CD4-positive, alpha-beta T cell (primary cell): ENCODE results near the gene NPAS3. TPM values are rescaled to one million over a fixed set of nuclear protein-coding genes. Genes with fewer than 3 reads are reported as not detected.

Experiments
- ATAC-seq: fragments of 200-7000 bp; cut with Tn5 transposase; one replicate; pipeline ENCODE4 v1.10.0; 2022; ENCODE audit warnings: mild to moderate bottlenecking; ENCODE audit not compliant: poor library complexity
- CTCF ChIA-PET: fragments of 350-600 bp; sonication (Branson Sonifier 250); formaldehyde crosslinking; loops from one replicate; lab custom pipeline; 2021; ENCODE audit warnings: antibody characterized with exemption, inconsistent platforms; lab: Charles Lee
- POLR2A ChIA-PET: fragments of 350-600 bp; sonication (Branson Sonifier 250); formaldehyde crosslinking; loops from one replicate; lab custom pipeline; 2021; ENCODE audit warnings: antibody characterized with exemption, inconsistent platforms; lab: Charles Lee
- DNase-seq, 14 experiments: peaks; one replicate each; pipeline ENCODE4 v3.0.0-alpha.2; 2013 to 2020; ENCODE audit warnings: mixed read lengths in 2 of 14
- H3K27ac ChIP-seq, 2 donors: one replicate each; pipeline versions ENCODE4 v1.5.1 to v1.7.0; 2013; ENCODE audit warnings: low read length in 2 of 2, low read depth in 1 of 2, mild to moderate bottlenecking in 1 of 2
- H3K27me3 ChIP-seq, 2 experiments: 1 replicate in 1 of 2; 2 replicates in 1 of 2; pipeline versions ENCODE4 v1.6.1 to v1.7.0; 2013; ENCODE audit warnings: low read length in 2 of 2, control low read depth in 1 of 2, mild to moderate bottlenecking in 1 of 2, moderate library complexity in 1 of 2; ENCODE audit not compliant: insufficient read depth in 2 of 2, control insufficient read depth in 1 of 2
- H3K36me3 ChIP-seq: one replicate; pipeline ENCODE4 v1.6.1; 2013; ENCODE audit warnings: low read length, control low read depth; ENCODE audit not compliant: insufficient read depth
- H3K4me1 ChIP-seq: one replicate; pipeline ENCODE4 v1.6.1; 2013; ENCODE audit warnings: low read length, control low read depth; ENCODE audit not compliant: insufficient read depth
- H3K4me3 ChIP-seq: one replicate; pipeline ENCODE4 v1.5.1; 2013; ENCODE audit warnings: mild to moderate bottlenecking, low read length, moderate library complexity
- H3K9me3 ChIP-seq, 2 experiments: 1 replicate in 1 of 2; 2 replicates in 1 of 2; pipeline versions ENCODE4 v1.6.1 to v1.7.0; 2013; ENCODE audit warnings: low read length in 2 of 2, mild to moderate bottlenecking in 2 of 2, control low read depth in 1 of 2, moderate library complexity in 1 of 2; ENCODE audit not compliant: control insufficient read depth in 1 of 2, insufficient read depth in 1 of 2
- H3K27ac Mint-ChIP-seq: one replicate; pipeline ENCODE4 v1.8.0; 2020; ENCODE audit warnings: mixed read lengths
- H3K27me3 Mint-ChIP-seq: one replicate; pipeline ENCODE4 v1.8.0; 2021; ENCODE audit warnings: mixed read lengths
- H3K36me3 Mint-ChIP-seq: one replicate; pipeline ENCODE4 v1.8.0; 2021; ENCODE audit warnings: low read depth, mixed read lengths
- H3K4me1 Mint-ChIP-seq: one replicate; pipeline ENCODE4 v1.8.0; 2021; ENCODE audit warnings: low read depth, mixed read lengths
- H3K4me3 Mint-ChIP-seq: one replicate; pipeline ENCODE4 v1.8.0; 2020; ENCODE audit warnings: mild to moderate bottlenecking, mixed read lengths
- H3K9me3 Mint-ChIP-seq: one replicate; pipeline ENCODE4 v1.8.0; 2020; ENCODE audit warnings: mixed read lengths
- CTCF ChIP-seq: fragments of 200-600 bp; IDR thresholded peaks from one replicate; pipeline ENCODE4 v1.8.0; 2022; ENCODE audit warnings: antibody characterized with exemption, mild to moderate bottlenecking
- intact Hi-C, 2 experiments: fragments of 100-400 bp; cut with DNase I in 1 of 2; cut with micrococcal nuclease in 1 of 2; formaldehyde crosslinking; loops; one replicate each; pipeline versions ENCODE4 v1.15.1 to v1.9.0; 2023 to 2025; cut with DNase I, micrococcal nuclease
- total RNA-seq, 174 experiments: library from RNA in 2 of 174; stranded (reverse) in 2 of 174; gene quantifications; one replicate each; pipeline ENCODE4 v1.2.3 and lab custom pipeline; 2021 to 2026

The NPAS3 gene
- total RNA-seq, 2 experiments from 2014 or later: not detected

- TF ChIP-seq CTCF: no peak
- H3K4me3 ChIP-seq: no peak overlapping the region
- Mint-ChIP-seq H3K9me3 (no peaks in the 10 kb centered on the region), H3K27me3 (no peaks in the 10 kb centered on the region), H3K4me1 (no peaks in the 10 kb centered on the region), H3K27ac (no peak overlapping the region), H3K4me3 (no peak overlapping the region), H3K36me3 (no peaks in the 10 kb centered on the region)
- H3K4me1 ChIP-seq: no peaks in the 10 kb centered on the region
- H3K9me3 ChIP-seq: no peaks in the 10 kb centered on the region
- no peak for DNase-seq
- intact Hi-C loops: no loop called here
- no peaks in the 10 kb centered on the region for H3K27me3 ChIP-seq
- H3K36me3 ChIP-seq: no peaks in the 10 kb centered on the region
- ChIA-PET POLR2A (no interaction called here), CTCF (no interaction called here)
- no peak for ATAC-seq
- H3K27ac ChIP-seq: no peak overlapping the region
Observed at GRCh38 chr14:33342299-33342974, 403.8 kb downstream of the NPAS3 start.

- Mint-ChIP-seq H3K4me1 (no peaks in the 10 kb centered on the region), H3K4me3 (no peak overlapping the region), H3K27ac (no peak overlapping the region), H3K36me3 (no peaks in the 10 kb centered on the region), H3K9me3 (no peaks in the 10 kb centered on the region), H3K27me3 (no peaks in the 10 kb centered on the region)
- DNase-seq (no peak), ATAC-seq (no peak)
- Histone ChIP-seq H3K9me3 (no peaks in the 10 kb centered on the region), H3K27ac (no peak overlapping the region), H3K36me3 (no peaks in the 10 kb centered on the region), H3K4me1 (no peaks in the 10 kb centered on the region), H3K4me3 (no peak overlapping the region), H3K27me3 (no peaks in the 10 kb centered on the region)
- ChIA-PET POLR2A (no interaction called here), CTCF (no interaction called here)
- intact Hi-C loops: no loop called here
- TF ChIP-seq CTCF: no peak
Observed at GRCh38 chr14:33343016-33343415, 404.3 kb downstream of the NPAS3 start.

GRCh38 chr14:33347796-33348195 lies 409.1 kb downstream of the NPAS3 start:
- DNase-seq (no peak), ATAC-seq (no peak)
- intact Hi-C loops: no loop called here
- H3K27ac ChIP-seq: no peak overlapping the region
- no peaks in the 10 kb centered on the region for H3K36me3 ChIP-seq
- H3K4me3 ChIP-seq: no peak overlapping the region
- TF ChIP-seq CTCF: no peak
- H3K27ac Mint-ChIP-seq: no peak overlapping the region
- ChIA-PET POLR2A (no interaction called here), CTCF (no interaction called here)
- no peaks in the 10 kb centered on the region for H3K4me1 ChIP-seq
- H3K9me3 Mint-ChIP-seq: peaks cover 2% of the 10 kb centered on the region
- H3K27me3 Mint-ChIP-seq: no peaks in the 10 kb centered on the region
- H3K4me1 Mint-ChIP-seq: no peaks in the 10 kb centered on the region
- H3K27me3 ChIP-seq: no peaks in the 10 kb centered on the region
- no peaks in the 10 kb centered on the region for H3K36me3 Mint-ChIP-seq
- H3K4me3 Mint-ChIP-seq: no peak overlapping the region
- H3K9me3 ChIP-seq: no peaks in the 10 kb centered on the region
